ENCODE data around the gene TECPR1.

Gene TECPR1

DNA sequence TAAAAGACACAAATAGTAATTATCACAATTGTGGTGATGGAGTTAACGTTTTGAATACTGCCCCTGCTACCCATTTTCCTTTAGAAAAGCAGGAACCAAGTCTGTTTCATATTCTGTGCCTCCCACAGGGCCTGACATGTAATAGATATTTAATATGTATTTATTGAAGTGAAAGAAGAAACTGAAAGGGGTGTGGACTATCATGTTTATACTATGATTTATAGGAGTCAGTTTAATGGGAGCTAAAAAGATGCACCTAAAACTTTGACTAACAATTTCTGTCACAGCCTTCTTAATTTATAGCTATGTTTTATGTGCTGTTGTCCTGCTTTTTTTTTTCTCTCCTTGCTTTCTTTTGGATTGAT, 64.9 kb downstream of the TECPR1 start:
- DNase-seq, result no peak

- no peak for DNase-seq
Observed at GRCh38 chr7:98186452-98187137, 65.4 kb downstream of the TECPR1 start.

GRCh38 chr7:98185101-98185500, 66.9 kb downstream of the TECPR1 start:
- no peak for DNase-seq

- no peak for DNase-seq
Observed at GRCh38 chr7:98180751-98181150, 71.3 kb downstream of the TECPR1 start.

DNA sequence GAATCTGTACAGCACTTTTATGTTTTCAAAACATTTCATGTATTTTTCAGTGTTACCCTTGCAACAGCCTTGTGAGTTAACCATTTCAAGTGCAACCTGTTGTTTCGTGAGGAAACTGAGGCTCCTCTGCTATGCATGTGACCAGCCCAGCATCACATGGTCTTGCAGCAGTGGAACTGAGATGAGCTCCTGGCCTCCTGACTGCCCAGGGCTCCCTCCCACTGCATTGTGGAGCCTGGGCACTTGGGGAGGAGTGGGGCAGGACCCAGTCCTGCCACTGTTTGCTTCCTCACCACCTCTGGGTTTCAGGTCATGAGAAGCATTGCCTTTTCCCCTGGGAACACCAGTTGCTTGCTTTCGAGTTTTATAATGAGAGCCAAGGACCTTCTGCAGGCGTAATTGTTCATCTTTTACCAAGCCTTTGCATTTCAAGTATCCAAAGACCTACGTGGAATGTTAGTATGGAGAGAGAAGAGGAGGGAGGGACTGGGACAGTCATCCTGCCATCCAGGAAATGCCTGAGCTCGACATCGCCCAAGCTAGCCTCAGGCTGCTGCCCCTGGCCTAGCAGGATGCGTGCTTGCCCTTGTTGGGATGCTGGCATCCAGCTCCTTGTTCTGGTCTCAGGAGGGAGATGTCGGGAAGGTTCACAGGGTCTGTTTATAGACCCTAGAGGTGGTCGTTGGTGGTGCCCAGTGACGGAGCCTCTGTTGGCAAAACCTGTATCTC, 73.1 kb downstream of the TECPR1 start:
- no peak for DNase-seq

DNA sequence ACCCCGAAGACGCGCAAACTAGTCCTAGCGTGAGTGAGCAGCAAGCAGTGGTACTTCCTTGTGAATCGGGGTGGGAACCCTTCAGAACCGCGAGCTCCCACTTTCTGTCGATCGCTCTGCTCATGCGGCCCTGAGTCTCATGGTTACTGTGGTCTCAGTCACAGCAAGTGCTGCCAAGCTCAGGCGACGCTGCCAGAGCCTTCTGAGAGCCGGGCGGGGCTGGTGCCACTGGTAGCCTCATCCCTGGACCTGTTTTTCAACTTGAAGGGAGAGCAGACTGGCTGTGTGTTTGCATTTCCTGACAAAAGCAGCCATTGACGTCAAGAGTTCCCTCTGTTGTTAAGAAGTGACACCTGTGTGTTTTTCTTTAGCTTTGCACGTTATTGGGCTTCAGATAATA, 73.7 kb downstream of the TECPR1 start:
- DNase-seq, result no peak

DNA sequence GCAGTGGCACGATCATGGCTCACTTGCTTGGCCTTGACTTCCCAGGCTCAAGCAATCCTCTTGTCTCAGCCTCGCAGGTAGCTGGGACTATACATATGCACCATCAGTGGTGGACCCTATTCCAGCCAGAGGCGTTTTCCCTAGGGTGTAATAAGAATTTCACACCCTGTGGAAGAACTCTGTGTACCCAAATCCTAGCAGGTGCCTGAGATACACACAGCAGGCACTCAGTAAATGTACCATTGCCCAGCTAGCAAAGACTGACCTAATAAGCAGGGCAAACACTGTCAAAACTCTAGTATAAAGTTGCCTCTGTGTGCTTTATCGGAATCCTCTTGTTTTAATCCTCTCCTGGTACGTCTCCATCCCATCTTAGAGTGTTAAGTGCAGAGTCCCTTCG, 74.5 kb downstream of the TECPR1 start:
- no peak for DNase-seq

GRCh38 chr7:98175260-98175940, 76.6 kb downstream of the TECPR1 start:
- no peak for DNase-seq

GRCh38 chr7:98174334-98175259, 77.4 kb downstream of the TECPR1 start:
- no peak for DNase-seq

DNA sequence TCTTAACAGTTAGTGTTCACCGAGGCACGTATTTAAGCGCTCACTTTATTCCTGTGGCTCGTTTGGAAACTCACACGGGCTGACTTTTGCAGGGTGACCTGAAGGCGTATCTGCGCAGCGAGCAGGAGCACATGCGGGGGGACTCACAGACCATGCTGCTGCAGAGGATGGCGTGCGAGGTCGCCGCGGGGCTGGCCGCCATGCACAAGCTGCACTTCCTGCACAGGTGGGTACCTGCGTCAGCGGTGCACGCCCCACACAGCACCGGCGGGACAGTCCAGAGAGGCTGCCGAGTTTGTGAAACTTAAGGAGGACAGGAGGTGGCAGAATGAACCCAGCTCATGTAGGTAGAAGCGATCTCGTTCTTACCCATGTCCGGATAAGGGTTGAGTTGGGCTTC, 80.6 kb downstream of the TECPR1 start:
- no peak for DNase-seq

- DNase-seq, result no peak
Observed at GRCh38 chr7:98170966-98171365, 81.1 kb downstream of the TECPR1 start.

DNA sequence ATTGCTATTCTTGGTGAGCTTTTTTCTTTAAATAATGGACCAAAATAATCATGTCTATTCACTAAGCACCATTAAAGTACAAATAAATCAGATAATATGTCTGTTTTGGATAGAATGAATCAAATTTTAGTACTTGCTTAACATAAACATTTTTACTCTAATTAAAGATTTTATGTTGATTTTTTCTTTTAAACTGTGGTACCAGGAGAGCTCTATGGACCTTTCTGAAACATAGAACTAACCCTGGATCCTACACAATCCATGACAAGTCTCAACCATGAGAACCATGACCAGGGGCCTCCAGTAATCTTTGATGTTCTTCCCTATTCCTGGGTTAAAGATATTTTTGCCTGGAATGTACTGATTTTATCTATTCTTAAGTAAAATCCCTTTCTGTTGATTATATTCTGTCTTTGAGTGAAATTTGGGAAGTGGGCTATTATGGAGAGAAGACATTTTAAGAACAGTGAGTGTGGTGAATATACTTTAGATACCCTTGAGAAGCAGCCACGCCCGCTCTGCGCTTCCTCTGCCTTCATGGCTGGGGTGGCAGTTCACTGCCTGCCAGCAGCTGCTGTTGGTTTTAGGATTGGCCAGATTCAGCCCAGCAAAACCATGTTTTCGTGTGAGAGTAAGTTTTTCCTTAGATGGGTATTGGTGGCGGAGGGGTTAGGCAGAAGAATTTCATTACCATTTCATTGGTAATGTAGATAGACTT, 83.0 kb downstream of the TECPR1 start:
- no peak for DNase-seq

GRCh38 chr7:98168181-98168903, 83.7 kb downstream of the TECPR1 start:
- peak; percentile 62 to 63 for DNase-seq

DNA sequence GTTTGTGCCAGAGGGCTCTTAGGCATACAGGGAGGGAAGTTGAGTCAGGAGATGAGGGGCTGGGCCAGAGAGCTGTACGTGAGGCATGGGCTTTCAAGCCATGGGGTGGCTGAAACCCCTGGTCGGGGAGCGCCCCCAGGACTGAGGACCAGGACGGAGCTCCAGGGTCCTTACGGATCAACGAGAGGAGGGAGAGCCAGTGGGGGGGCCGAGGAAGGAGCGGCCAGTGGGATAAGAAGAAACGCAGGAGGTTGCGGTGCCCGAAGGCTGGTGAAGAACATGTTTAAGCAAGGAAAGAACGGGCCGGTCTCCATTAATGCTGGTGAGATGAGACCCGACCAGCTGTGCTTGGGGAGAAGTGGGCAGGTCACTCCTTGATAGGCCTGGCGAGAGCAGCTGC, 84.4 kb downstream of the TECPR1 start:
- DNase-seq, result no peak

- DNase-seq, result no peak
Observed at GRCh38 chr7:98166668-98166970, 85.4 kb downstream of the TECPR1 start.

GRCh38 chr7:98165827-98166667, 86.0 kb downstream of the TECPR1 start:
- DNase-seq, result peak; percentile 41 to 46
